ENCODE measurements around the gene TAAR9.

TAAR9 gene

GRCh38 chr6:132537977-132538376 is at the start of gene TAAR9:
Gene TAAR9, plus strand, starts transcription at chr6:132538277. Its CDS starts 13 bp downstream, at chr6:132538290.
- DNase-seq: no peak

DNA sequence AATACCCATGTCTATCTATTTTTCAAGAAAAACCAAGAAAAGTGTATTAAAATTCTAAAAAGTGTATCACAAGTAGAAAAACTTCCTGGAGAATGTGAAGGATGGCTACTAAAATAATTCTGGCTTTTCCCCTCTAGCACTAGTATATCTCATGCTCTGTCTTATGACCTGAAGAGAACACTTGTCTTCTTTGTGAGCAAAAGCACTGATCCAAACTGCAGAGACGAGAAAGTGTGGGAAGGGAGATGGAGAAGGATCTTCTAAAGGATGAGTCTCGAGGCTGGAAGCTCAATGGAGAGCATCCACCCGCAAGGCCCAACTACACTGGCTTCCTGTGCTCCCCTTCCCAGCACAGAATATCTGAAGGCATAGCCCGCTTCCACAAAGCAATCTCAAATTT is 48.7 kb upstream of the TAAR9 start:
- DNase-seq: no peak

- DNase-seq: no peak
These were observed 48.1 kb upstream of the TAAR9 start for GRCh38 chr6:132490024-132490423.

GRCh38 chr6:132490478-132491204 is 47.4 kb upstream of the TAAR9 start:
- no peak for DNase-seq

DNA sequence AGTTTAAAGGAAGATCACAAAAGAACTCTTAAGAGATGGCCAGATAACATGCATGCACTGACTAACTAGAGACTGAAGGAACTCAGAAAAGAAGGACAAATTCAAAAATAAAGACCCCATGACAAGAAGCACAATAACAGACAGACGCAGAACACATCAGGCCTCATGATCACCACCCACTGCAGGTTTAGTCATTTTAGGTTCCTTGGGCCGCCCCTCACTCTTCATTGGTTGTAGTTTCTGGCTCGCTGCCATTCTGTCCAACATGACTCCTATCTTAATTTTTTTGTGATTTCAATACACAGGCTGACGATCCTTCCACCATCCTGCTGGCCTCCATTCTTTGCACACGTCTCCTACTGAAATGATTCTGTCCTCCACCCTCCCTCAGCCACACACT is 46.8 kb upstream of the TAAR9 start:
- DNase-seq: no peak

DNA sequence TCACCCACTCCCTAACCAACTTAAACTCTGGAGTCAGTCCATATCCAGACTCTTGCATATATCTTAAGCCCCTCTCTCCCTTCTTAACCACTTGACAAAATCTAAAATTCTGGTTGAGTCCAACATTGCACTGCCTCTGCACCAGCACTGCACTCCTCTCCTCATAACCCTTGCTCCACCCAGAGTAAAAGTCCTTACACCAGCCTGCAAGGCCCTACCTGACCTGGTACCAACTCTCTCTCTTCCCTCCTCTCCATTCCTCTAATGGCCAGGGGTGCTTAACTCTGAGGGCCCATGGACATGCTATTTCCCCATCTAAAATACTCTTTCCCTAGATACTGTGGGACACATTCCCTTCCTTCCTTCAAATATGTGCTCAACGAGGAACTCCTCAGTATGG is 46.2 kb upstream of the TAAR9 start:
- DNase-seq: no peak

DNA sequence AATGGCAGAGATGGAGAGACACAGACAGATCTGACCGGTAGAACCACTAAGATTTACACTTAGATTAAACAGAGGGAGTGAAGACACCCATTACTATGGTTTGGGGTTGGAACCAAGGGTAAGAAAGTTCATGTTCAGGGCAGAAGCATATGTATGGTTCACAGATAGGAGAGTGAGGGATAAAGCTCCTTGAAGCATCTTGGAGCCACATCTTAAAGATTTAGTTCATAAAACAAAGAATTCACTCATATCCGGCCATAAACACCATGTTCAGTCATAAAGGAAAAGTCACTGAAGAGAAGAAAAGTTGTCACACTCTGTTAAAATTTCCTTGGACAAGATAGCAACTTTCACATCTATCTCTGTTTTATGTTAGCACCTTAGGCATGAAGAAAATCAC is 43.1 kb upstream of the TAAR9 start:
- DNase-seq: no peak

DNA sequence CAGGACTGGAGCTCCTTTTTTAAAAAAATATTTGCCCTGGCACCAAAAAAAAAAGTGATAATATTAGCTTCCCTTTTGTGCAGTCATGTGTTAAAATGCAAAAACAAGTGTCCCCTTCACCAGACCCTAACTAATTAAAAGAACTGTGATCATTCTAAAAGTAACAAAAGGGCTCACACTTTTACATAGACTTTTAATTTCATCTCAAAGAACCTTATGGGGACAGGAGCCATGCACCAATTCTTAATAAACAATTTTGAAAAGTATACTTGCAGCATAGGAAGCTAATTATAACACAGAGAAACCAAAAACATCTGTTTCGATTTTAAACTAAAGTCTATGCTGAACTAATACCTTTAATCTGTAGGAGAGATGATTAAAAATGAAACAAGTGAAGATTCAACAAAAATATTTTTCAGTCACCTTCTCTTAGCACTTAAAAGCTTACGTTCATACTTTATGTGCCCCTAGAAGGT is 42.4 kb upstream of the TAAR9 start:
- DNase-seq: no peak

DNA sequence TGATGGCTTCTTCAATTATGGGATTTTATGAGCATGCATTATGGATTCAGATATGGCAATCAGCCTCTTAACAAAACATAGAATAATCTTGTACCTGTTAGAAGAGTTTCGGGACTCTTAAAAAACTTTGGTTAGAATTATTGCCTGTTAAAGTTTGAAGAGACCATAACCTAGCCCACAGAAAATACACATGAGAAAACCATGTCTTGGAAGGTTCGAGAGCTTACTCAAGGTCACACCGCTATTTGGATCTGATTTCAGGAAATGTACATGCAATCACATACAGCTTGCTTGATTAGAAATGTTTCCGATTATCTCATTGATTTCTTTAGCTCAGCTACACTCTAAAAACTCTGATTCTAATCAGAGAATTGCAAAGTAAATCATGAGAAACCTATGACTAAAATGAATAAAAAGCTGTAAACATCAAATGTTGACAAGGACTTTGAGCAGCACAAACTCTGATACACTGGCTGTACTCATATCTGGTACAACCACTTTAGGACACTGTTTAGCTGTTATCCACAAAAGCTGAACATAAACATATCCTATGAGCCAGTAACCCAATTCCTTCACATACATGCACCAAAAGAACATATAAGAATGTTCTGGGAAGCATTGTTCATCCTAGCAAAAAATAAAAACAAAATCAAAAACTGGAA is 41.4 kb upstream of the TAAR9 start:
- DNase-seq: no peak

GRCh38 chr6:132498638-132499037 is 39.4 kb upstream of the TAAR9 start:
- no peak for DNase-seq

GRCh38 chr6:132499757-132500156 is 38.3 kb upstream of the TAAR9 start:
- no peak for DNase-seq

DNA sequence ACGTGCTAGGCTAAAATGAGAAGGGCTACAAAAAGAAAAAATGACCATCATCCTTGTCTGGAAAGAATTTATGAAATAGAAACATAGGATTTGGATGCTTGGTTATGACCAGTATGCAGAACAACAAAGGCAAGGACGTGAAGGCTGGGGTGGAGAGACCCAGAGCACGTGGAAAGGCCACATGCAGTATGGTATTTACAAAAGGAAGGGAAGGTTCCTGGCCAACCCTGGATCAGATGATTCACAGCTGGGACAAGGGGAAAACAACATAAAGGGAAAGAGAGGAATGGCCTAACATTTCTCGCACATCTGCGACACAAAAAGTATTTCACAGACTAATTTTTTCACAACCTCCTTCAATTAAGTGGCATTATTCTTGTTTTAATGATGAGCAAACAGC is 33.3 kb upstream of the TAAR9 start:
- DNase-seq: no peak

DNA sequence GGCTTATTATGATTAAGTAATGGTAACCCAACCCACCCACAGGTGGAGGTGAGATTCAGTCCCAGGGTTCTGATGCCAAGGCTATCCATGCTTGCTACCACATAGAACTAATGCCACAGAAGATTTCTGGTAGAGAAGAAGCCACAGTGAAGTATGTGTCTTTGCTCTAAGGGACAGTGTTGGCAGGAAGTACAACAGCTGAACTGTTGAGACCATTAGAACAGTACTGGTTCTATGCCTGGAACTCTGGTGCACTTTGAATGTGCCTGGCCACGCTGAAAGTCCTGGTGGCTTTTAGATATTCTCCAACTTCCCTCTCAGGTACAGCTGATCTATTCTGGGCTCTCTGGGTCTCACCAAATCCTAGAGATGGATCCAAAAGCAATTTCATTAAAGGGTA is 32.9 kb upstream of the TAAR9 start:
- no peak for DNase-seq

DNA sequence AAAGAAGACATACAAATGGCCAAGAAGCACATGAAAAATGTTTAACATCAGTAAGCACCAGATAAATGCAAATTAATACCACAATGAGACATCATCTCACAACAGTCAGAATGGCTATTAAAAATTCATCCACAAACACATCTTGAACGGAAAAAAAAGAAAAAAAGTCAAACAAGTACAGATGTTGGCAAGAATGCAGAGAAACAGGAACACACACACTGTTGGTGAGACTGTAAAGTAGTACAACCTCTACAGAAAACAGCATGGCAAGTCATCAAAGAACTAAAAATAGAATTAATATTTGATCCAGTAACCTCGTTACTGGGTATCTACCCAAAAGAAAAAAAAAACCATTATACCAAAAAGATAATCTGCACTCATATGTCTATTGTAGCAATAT is 31.6 kb upstream of the TAAR9 start:
- DNase-seq: no peak

- no peak for DNase-seq
These were observed 30.9 kb upstream of the TAAR9 start for GRCh38 chr6:132506869-132507808.

GRCh38 chr6:132511210-132511830 is 26.8 kb upstream of the TAAR9 start:
- no peak for DNase-seq

DNA sequence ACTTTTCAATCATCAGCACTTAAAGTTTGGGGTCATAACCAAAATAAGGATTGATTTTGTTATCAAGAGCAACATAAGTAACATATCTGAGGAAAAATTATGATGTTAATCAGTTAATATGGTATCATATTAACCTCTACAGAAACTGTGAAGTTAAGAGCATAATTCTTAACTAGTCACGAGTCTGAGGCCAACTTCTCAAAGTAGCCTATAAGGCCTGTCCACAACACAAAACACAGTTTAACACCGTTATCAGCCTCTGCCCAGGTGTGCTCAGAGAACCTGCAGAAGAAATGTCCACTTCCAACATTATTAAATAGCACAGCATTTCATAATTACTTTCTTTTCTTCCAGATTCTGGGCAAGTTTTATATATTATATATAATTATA is 26.3 kb upstream of the TAAR9 start:
- no peak for DNase-seq

DNA sequence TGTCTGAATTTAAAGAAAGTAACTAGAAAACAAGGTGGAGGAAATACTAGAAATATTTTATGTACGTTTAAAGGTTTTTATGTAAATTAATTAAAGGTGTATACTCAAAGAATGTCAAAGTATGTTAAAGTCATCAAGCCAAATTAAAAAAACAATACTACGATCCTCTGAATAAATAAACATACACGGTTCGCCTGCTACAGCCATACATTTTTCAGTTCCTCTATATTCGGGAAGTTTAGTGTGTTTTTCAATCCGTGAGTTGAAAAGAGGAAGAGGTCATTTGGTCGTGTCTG is 25.8 kb upstream of the TAAR9 start:
- DNase-seq: no peak

GRCh38 chr6:132512638-132513632 is 25.1 kb upstream of the TAAR9 start, which contains the start of gene STX7:
Gene STX7, minus strand, starts transcription at chr6:132513116. Its CDS starts 9,586 bp downstream, at chr6:132503530.
- DNase-seq: peak; percentile 56

DNA sequence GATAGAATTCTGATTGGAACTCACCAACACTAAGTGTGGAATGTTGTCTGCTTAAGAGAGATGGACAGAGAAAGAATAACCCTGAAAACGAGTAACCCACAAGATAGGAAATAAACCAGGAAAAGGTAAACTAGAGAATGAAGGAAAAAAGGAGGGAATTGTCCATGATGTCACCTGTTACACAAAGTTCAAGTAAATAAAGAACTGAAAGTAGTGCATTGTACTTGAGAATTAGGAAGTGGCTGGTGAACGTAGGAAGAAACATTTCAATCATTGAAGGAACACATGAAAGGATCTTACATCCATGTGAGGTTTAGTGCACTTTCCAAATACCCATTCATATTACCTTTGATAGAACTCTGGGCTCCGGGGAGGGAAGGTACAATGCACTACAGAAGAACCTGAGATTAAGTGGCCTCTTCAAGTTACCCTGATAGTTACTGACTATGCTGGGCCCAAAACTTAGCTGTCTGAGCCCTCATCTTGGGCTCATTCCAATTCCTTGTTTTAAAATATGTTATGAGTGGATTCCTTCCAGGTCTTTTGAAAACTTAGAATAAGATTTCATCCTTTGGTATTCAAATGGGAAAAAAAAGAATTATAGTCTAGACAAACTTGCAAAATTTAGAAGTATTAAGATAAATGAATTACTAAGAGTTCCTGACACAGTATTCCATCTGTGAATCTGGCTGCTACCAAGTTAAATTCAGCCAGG is 24.1 kb upstream of the TAAR9 start:
- no peak for DNase-seq

- no peak for DNase-seq
These were observed 22.7 kb upstream of the TAAR9 start for GRCh38 chr6:132515386-132515785.

Data from COR-L47 (cell line).